CD14-positive monocyte (primary cell): Measurements from ENCODE around the gene NAT10. TPM values are rescaled to one million over a fixed set of nuclear protein-coding genes. Genes with fewer than 3 reads are reported as not detected.

Source experiments
- DNase-seq, 3 donors: peaks; one replicate each; pipeline ENCODE4 v3.0.0-alpha.2; 2011 to 2022
- H2AFZ ChIP-seq: 2 replicates; pipeline ENCODE4 v1.6.0; 2012; ENCODE audit warnings: mild to moderate bottlenecking, low read depth, low read length, inconsistent platforms; ENCODE audit not compliant: insufficient read depth, poor library complexity, severe bottlenecking
- H3K27ac ChIP-seq, 2 donors: 1 replicate in 1 of 2; 2 replicates in 1 of 2; pipeline ENCODE4 v1.5.1; 2012 to 2013; ENCODE audit warnings: low read length in 2 of 2, control low read depth in 1 of 2, inconsistent platforms in 1 of 2, low read depth in 1 of 2, mild to moderate bottlenecking in 1 of 2
- H3K27me3 ChIP-seq, 2 donors: one replicate each; pipeline versions ENCODE4 v1.6.0 to v1.6.1; 2011 to 2013; ENCODE audit warnings: low read length in 2 of 2; ENCODE audit not compliant: control insufficient read depth in 2 of 2, insufficient read depth in 2 of 2
- H3K36me3 ChIP-seq, 2 donors: replicated peaks in 1 of 2; 1 replicate in 1 of 2; 2 replicates in 1 of 2; pipeline versions ENCODE4 v1.5.1 to v1.6.1; 2012 to 2013; ENCODE audit warnings: low read length in 2 of 2, control low read depth in 1 of 2, inconsistent platforms in 1 of 2, mild to moderate bottlenecking in 1 of 2; ENCODE audit not compliant: insufficient read depth in 2 of 2, control insufficient read depth in 1 of 2
- H3K4me1 ChIP-seq, 2 donors: 1 replicate in 1 of 2; 2 replicates in 1 of 2; pipeline versions ENCODE4 v1.5.1 to v1.6.1; 2012 to 2013; ENCODE audit warnings: low read length in 2 of 2, control low read depth in 1 of 2, inconsistent platforms in 1 of 2, mild to moderate bottlenecking in 1 of 2, moderate library complexity in 1 of 2; ENCODE audit not compliant: insufficient read depth in 2 of 2, control insufficient read depth in 1 of 2
- H3K4me2 ChIP-seq: replicated peaks from 2 replicates; pipeline ENCODE3; 2012; ENCODE audit warnings: low read length, moderate library complexity, mild to moderate bottlenecking; ENCODE audit not compliant: poor library complexity, severe bottlenecking; ENCODE audit errors: extremely low read depth
- H3K4me3 ChIP-seq, 3 experiments: fragments of 200-600 bp in 1 of 3; sonication (generic) in 1 of 3; replicated peaks in 1 of 3; 1 replicate in 2 of 3; 2 replicates in 1 of 3; pipeline ENCODE4 v1.5.1; 2011 to 2013; ENCODE audit warnings: low read length in 3 of 3, mild to moderate bottlenecking in 3 of 3, control low read depth in 2 of 3, low read depth in 2 of 3, inconsistent platforms in 1 of 3, moderate library complexity in 1 of 3
- H3K79me2 ChIP-seq: 2 replicates; pipeline ENCODE4 v1.6.0; 2012; ENCODE audit warnings: mild to moderate bottlenecking, control low read depth, inconsistent platforms, low read length, moderate library complexity; ENCODE audit not compliant: insufficient read depth
- H3K9ac ChIP-seq: 2 replicates; pipeline ENCODE4 v1.6.0; 2017; ENCODE audit warnings: low read length, mild to moderate bottlenecking; ENCODE audit not compliant: insufficient read depth, poor library complexity, severe bottlenecking
- H3K9me3 ChIP-seq, 2 donors: replicated peaks in 1 of 2; 1 replicate in 1 of 2; 2 replicates in 1 of 2; pipeline versions ENCODE4 v1.5.1 to v1.6.1; 2012 to 2013; ENCODE audit warnings: low read length in 2 of 2, control low read depth in 1 of 2; ENCODE audit not compliant: control insufficient read depth in 1 of 2, insufficient read depth in 1 of 2
- H4K20me1 ChIP-seq: 2 replicates; pipeline ENCODE4 v1.6.0; 2012; ENCODE audit warnings: mild to moderate bottlenecking, low read length, control low read depth, moderate library complexity; ENCODE audit not compliant: insufficient read depth
- H3K27ac Mint-ChIP-seq, 7 donors: one replicate each; pipeline ENCODE4 v1.8.0; 2020; ENCODE audit warnings: mild to moderate bottlenecking in 7 of 7, mixed read lengths in 7 of 7, moderate library complexity in 6 of 7, inconsistent platforms in 2 of 7
- H3K27me3 Mint-ChIP-seq, 3 donors: one replicate each; pipeline ENCODE4 v1.8.0; 2021 to 2022; ENCODE audit warnings: low read depth in 3 of 3, mild to moderate bottlenecking in 3 of 3, mixed read lengths in 3 of 3, moderate library complexity in 3 of 3, inconsistent platforms in 1 of 3
- H3K36me3 Mint-ChIP-seq, 2 donors: one replicate each; pipeline ENCODE4 v1.8.0; 2020; ENCODE audit warnings: mixed read lengths in 2 of 2, inconsistent platforms in 1 of 2, mild to moderate bottlenecking in 1 of 2
- H3K4me1 Mint-ChIP-seq: one replicate; pipeline ENCODE4 v1.8.0; 2020; ENCODE audit warnings: mild to moderate bottlenecking, mixed read lengths
- H3K4me3 Mint-ChIP-seq, 2 donors: one replicate each; pipeline ENCODE4 v1.8.0; 2020; ENCODE audit warnings: mild to moderate bottlenecking in 2 of 2, mixed read lengths in 2 of 2, moderate library complexity in 1 of 2
- H3K9me3 Mint-ChIP-seq, 7 donors: one replicate each; pipeline ENCODE4 v1.8.0; 2020 to 2022; ENCODE audit warnings: mixed read lengths in 7 of 7, mild to moderate bottlenecking in 6 of 7, moderate library complexity in 6 of 7, inconsistent platforms in 2 of 7
- CTCF ChIP-seq: fragments of 200-600 bp; IDR thresholded peaks from one replicate; pipeline ENCODE4 v1.8.0; 2022; ENCODE audit warnings: antibody characterized with exemption, mild to moderate bottlenecking
- WGBS: methylation state at CpG from one replicate; pipeline ENCODE4 v1.1.5; 2013; ENCODE audit warnings: missing lambda C conversion rate; ENCODE audit not compliant: insufficient coverage; 5-methylcytosine and 5-hydroxymethylcytosine counted together
- intact Hi-C, 2 donors: fragments of 100-400 bp; cut with micrococcal nuclease; formaldehyde crosslinking; loops; one replicate each; pipeline versions ENCODE4 v1.15.0 to v1.15.1; 2023
- polyA plus RNA-seq, 3 donors: library from polyadenylated mRNA; depleted of rRNA in 1 of 3; unstranded in 2 of 3; stranded (reverse) in 1 of 3; fragments of 300-500 nt in 2 of 3; fragments of >200 nt in 1 of 3; fragmentation: Illumina TruSeq in 2 of 3; gene quantifications; 1 replicate in 2 of 3; 2 replicates in 1 of 3; pipeline ENCODE4 v1.2.3, GENCODE V29; 2012 to 2021

Gene NAT10
- polyA plus RNA-seq, 3 donors = 10.1 to 13.3 (median 13.1) TPM

- Mint-ChIP-seq H3K9me3 (no peaks in the 10 kb centered on the region), H3K27me3 (peaks cover 0 to 2% (median 0%) of the 10 kb centered on the region in 3 donors), H3K27ac (peak overlapping the region; percentile 77 to 93 (median 83)), H3K4me1 (peaks cover 34% of the 10 kb centered on the region), H3K4me3 (no peak overlapping the region), H3K36me3 (peaks cover 63% of the 10 kb centered on the region in 2 donors)
- Histone ChIP-seq H3K9ac (peak overlapping the region; percentile 56), H3K4me1 (peaks cover 26% of the 10 kb centered on the region in 2 donors), H2AFZ (peak overlapping the region; percentile 63), H3K79me2 (no peaks in the 10 kb centered on the region), H3K27ac (peak overlapping the region; percentile 67 to 74), H4K20me1 (no peaks in the 10 kb centered on the region), H3K27me3 (no peaks in the 10 kb centered on the region), H3K4me2 (peak overlapping the region; percentile 38), H3K4me3 (peak overlapping the region in 1 of 3 experiments; percentile 29), H3K36me3 (peaks cover 51 to 79% of the 10 kb centered on the region in 2 donors), H3K9me3 (no peaks in the 10 kb centered on the region)
- TF ChIP-seq CTCF = no peak
- 63% methylated on average over 10 of the region's 16 CpGs for WGBS
- intact Hi-C loops = no loop called here
- peak; percentile 6 to 43 (median 35) for DNase-seq
Measured at GRCh38 chr11:34148504-34149165, 43.2 kb downstream of the NAT10 start.

DNA sequence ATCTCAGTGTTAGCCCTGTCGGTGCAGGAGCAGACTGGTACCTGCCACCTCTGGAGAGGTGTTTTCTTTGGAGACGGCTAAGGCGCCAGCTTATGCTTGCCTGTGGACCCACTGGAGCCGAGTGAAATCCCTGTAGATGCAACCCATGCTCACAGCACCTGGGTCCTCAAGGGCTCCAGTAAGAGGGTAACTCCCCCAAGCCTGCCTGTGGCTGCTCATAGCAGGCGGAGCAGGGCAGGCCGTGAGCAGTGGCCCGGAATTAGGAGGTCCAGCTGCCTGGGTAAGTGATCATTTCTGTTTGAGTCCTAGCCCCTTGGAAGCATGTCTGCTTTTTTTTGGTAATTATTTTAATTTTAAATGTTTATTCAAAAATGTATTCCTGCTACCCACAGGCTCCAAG is 43.8 kb downstream of the NAT10 start:
- Mint-ChIP-seq H3K4me1 (peaks cover 41% of the 10 kb centered on the region), H3K36me3 (peaks cover 60 to 62% of the 10 kb centered on the region in 2 donors), H3K4me3 (no peak overlapping the region), H3K9me3 (no peaks in the 10 kb centered on the region), H3K27ac (peak overlapping the region in 6 of 7 donors; percentile 35 to 93 (median 81)), H3K27me3 (peaks cover 0 to 2% (median 0%) of the 10 kb centered on the region in 3 donors)
- intact Hi-C loops = no loop called here
- Histone ChIP-seq H3K4me2 (peak overlapping the region; percentile 38), H4K20me1 (no peaks in the 10 kb centered on the region), H3K36me3 (peaks cover 46 to 72% of the 10 kb centered on the region in 2 donors), H3K9me3 (no peaks in the 10 kb centered on the region), H3K9ac (peak overlapping the region; percentile 56), H3K27me3 (no peaks in the 10 kb centered on the region), H3K79me2 (no peaks in the 10 kb centered on the region), H3K4me1 (peaks cover 32 to 33% of the 10 kb centered on the region in 2 donors), H2AFZ (no peak overlapping the region), H3K4me3 (no peak overlapping the region), H3K27ac (peak overlapping the region; percentile 67 to 74)
- 100% methylated on average over 4 of the region's 7 CpGs for WGBS
- TF ChIP-seq CTCF = no peak
- DNase-seq = no peak
